RPMI7951 (cell line): ENCODE measurements around the gene CTBP1. TPM values are rescaled to one million over a fixed set of nuclear protein-coding genes. Genes with fewer than 3 reads are reported as not detected.
"Not testable (repeated sequence)": the region's sequence is repeated elsewhere in the genome, so short reads cannot be mapped to it uniquely, and the experiment has no call there.

ENCODE experiments used
- DNase-seq: peaks from one replicate; pipeline ENCODE4 v3.0.0-alpha.2; 2012; ENCODE audit warnings: low read depth
- total RNA-seq: library from RNA; depleted of rRNA; stranded (reverse); fragments of >200 nt; shearing (Covaris generic); gene quantifications from 2 replicates; pipeline ENCODE4 v1.2.3, GENCODE V29; 2014

CTBP1 gene
- total RNA-seq, 1 experiment from 2014 or later: 61.3 TPM

GRCh38 chr4:1237981-1238675, 10.8 kb downstream of the CTBP1 start:
- no peak for DNase-seq

DNA sequence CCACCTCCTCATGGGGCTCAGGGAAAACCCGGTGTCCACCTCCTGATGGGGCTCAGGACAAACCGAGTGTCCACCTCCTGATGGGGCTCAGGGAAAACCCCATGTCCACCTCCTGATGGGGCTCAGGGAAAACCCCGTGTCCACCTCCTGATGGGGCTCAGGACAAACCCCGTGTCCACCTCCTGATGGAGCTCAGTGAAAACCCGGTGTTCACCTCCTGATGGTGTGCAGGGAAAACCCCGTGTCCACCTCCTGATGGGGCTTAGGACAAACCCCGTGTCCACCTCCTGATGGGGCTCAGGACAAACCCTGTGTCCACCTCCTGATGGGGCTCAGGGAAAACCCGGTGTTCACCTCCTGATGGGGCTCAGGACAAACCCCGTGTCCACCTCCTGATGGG, 11.7 kb downstream of the CTBP1 start:
- not testable (repeated sequence) for DNase-seq

GRCh38 chr4:1236836-1237235, 12.1 kb downstream of the CTBP1 start:
- DNase-seq: not testable (repeated sequence)

GRCh38 chr4:1236103-1236641, 12.8 kb downstream of the CTBP1 start:
- DNase-seq: no peak

DNA sequence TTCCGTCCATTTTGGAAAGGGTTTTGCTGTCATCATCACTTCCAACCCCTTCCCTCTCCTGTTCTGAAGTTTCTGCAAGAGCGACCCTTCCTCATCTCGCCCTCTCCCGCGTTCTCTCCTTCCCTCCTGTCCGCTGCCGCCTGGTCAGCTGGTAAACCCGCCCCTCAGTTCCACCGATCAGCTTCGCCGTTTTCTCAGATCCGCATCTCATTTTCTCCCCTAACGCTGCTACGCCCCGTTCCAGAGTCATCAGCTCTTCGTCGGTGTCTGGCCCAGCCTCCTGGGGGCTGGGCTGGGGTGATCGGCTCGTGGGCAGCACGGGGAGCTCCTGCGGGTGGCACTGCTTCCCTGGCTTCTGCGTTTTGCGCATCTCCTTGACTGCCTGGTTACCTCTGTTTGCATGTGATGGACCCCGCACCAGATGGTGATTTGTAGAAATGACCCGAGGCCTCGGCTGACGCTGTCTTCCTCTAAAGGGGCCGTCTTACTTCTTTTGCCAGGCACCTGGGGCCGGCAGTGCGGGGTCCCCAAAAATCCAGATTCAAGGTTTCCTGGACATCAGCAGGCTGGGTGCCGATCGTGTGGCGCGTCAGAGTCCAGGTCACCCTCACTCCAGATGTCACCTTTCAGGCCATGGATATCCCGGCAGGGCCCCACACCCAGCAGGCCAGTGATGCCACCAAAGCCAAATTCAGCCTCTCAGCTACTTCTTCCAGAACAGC, 13.4 kb downstream of the CTBP1 start:
- DNase-seq: no peak

DNA sequence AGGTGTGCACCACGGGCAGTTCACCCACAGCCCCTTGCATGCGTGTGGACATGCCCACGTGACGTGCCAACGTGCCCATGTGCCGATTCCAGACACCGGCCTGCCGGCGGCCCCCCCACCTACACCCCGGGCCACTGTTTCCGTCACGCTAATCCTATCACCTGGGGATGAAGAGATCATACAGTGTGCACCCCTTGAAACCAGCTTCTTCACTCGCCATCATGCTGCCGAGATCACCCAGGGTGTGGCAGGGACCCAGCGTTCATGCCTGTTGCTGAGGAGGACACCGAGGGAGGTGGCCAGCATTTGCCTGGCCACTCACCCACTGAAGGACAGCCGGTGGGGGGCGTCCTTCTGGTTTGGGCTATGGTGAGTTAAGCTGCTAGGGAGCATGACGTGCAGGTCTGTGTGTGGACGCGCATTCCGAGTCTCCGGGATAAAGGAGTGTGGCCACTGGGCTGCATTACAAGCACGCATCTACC, 14.1 kb downstream of the CTBP1 start:
- no peak for DNase-seq

GRCh38 chr4:1234309-1234695, 14.6 kb downstream of the CTBP1 start:
- no peak for DNase-seq

GRCh38 chr4:1233641-1234308, 15.2 kb downstream of the CTBP1 start:
- no peak for DNase-seq

GRCh38 chr4:1232661-1233621, 16.0 kb downstream of the CTBP1 start:
- no peak for DNase-seq

GRCh38 chr4:1231637-1232360, 17.1 kb downstream of the CTBP1 start:
- DNase-seq: no peak

DNA sequence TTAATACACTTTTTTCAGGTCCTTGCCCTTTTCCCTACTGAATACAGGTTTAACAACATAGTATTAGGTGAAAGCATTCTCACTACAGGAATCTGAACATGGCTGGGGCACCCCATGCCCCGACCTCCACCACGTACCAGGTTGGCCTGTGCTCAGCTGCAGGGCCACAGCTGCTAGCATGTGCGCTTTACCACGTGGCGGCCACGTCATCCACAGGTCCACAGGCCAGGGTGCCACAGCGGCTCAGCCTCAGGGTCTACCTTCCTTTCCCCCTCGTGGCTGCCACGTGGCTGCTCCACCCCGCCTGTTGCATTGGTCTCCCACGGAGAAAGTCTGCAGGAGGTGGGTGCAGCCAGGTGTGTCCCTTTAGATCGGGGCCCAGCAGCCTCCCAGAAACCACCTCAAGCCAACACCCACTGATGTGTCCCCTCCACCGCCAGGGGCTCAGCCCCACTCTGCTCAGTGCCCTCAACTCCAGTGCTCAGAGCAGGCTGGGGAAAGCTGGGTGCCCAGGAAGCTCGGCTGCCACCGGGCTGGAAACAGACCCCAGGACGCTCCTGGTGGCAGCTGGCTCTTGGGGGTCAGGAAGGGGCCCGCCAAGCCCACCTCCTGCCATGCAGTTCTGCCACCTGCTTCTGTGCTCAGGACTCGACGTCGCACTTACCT, 17.8 kb downstream of the CTBP1 start:
- no peak for DNase-seq

DNA sequence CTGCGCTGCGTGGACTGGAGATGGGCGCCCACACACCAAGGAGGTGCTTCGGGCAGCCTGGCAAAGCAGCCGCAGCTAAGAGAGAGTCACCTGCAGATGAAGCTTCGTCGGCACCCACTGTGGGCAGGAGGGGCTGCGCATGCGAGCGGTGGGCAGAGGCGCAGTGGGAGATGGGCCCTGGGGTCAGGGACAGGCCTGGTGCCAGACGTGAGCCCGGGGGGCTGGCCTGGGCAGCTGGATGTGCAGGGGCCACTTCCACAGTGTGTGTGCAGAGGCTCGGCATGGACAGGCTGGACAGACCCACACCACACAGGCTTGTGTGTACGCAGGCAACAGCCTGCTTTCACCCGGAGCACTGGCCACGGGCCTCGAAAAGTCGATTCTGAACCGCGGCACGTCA, 18.6 kb downstream of the CTBP1 start:
- DNase-seq: no peak

DNA sequence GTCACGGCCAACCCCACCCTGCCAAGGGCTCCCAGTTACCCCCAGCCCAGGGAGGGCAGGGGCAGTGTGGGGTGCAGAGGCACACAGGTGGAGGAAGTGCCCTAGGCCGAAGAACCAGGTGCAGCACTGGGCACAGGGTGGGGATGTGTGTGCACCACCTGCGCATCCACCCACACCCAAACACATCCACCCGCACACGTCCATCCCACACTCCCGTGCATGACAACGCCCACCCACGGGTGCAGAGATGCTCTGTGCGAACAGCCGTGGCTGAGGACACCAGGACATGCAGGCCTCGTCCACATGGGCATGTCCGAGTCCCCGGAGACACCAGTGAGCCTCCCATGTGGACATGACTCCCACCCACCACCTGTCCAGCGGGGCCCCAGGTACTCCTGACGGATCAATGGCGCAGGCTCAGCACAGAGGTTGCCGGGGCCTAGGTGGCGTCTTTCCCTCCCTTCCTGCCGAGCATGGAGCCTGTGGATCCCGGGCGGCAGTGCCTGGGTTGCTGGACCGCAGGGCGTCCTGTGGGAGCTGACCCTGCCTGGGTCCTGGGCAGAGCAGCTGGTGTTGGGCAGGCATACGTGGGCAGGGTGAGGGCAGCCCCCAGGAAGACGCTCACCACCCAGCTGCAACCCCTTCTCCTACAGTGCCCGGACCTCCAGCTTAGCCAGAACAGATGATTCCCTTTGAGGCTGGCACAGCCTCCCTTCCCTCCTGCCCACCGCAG, 19.6 kb downstream of the CTBP1 start:
- no peak for DNase-seq

DNA sequence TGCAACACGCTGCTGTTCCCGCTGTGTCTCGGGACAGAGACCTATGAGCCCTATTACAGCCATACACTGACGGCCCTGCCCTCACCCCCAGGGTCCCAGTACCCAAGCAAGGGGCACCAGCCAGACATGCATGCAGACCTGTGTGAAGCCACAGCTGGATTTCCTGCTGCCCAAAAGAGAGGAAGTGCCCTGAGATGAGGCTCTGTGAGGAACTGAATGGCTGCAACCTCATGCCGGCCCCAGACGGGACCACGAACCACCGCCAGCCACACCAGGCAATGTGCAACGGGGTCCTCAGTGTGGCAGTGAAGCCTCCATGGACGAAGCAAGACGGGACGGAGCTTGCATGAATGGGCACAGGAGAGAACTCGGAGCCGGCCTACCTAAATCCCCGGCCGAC, 21.1 kb downstream of the CTBP1 start:
- DNase-seq: no peak

GRCh38 chr4:1226598-1226997, 22.3 kb downstream of the CTBP1 start:
- no peak for DNase-seq

DNA sequence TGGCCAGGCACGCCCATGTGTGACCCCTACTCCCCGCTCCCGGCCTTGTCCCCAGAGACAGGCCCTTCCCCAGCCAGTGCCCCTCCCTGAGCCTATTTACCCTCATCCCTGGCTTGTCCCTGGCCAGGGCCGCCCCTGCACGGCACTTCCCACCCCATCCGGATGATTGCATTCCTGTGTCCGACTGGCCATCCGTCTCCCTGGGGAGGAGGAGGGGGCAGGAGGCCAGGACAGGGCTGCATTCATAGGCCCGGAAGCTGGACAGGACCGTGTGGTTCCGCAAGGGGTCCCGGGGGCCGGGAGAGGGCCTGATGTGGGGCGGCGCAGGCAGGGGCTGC, 22.8 kb downstream of the CTBP1 start:
- no peak for DNase-seq

DNA sequence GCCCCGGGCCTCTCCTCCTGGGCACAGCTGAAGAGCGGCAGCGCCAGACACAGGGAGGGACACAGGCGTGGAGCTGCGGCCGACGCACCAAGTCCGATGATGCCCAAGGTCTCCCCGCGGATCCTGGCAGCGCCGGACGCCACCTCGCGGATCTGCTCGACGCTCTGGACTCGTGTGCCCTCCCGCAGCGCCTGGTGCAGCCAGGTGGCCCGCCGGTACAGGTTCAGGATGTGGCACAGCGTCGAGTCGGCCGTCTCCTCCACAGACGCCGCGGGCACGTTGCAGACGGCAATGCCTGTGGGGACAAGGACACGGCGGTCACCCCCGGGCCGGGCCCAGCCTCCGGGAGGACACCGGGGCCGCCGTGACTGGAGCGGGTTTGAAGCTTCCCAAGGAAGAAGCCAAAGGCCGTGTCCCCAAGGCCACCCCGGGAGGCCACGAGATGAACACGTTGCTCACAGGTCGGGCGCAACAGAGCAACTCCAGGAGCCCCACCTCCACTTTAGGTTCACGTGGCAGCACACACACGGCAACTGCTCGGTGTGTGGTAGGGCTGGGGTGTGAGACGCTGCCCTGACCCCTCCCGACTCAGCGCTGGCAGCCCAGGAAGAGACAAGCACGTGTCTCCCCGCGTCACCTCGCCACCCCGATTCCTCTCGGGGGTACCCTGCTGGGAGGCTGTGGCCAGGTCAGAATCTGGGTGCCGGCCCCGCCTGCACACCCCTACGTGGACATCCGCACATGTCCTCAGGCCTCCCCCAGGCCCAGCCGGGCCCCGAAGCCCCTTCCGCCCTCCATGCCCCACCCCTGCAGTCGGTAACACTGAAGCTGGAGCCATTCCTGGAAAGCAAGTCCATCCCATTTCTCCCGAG, 23.4 kb downstream of the CTBP1 start:
- no peak for DNase-seq
